K562 (cell line): Measurements from ENCODE around the gene JKAMP. TPM values are rescaled to one million over a fixed set of nuclear protein-coding genes. Genes with fewer than 3 reads are reported as not detected.

Experiments
- BACH1 ChIP-seq: fragments of 200-800 bp; sonication (Bioruptor generic); IDR thresholded peaks from 2 replicates; pipeline ENCODE4 v1.6.1; 2016; ENCODE audit warnings: missing genetic modification characterization, missing compliant biosample characterization
- CHD7 ChIP-seq: fragments of 200-600 bp; sonication (generic); IDR thresholded peaks from one replicate; pipeline ENCODE4 v1.6.1; 2012; ENCODE audit warnings: mild to moderate bottlenecking, low read depth, low read length, inconsistent platforms
- ETV1 ChIP-seq: fragments of 450-650 bp; conservative IDR thresholded peaks from 2 replicates; pipeline ENCODE4 v1.6.1; 2016; ENCODE audit warnings: missing genetic modification characterization, control low read depth, low read depth, missing compliant biosample characterization
- FOXJ3 ChIP-seq: sonication (generic); formaldehyde crosslinking; IDR thresholded peaks from 2 replicates; pipeline ENCODE4 v1.4.0; 2020; ENCODE audit warnings: mild to moderate bottlenecking, missing genetic modification reagents
- NR2F6 ChIP-seq: fragments of 450-650 bp; formaldehyde crosslinking; IDR thresholded peaks from 2 replicates; pipeline ENCODE4 v1.4.0; 2020; ENCODE audit warnings: mild to moderate bottlenecking
- NRF1 ChIP-seq, 2 experiments: fragments of 450-650 bp; IDR thresholded peaks in 1 of 2; conservative IDR thresholded peaks in 1 of 2; 2 replicates each; pipeline ENCODE4 v1.6.1; 2014; ENCODE audit warnings: mild to moderate bottlenecking in 2 of 2
- RAD51 ChIP-seq: fragments of 450-650 bp; IDR thresholded peaks from 2 replicates; pipeline ENCODE4 v1.7.1; 2016; ENCODE audit warnings: low read depth, mild to moderate bottlenecking, borderline replicate concordance
- RBM39 ChIP-seq: fragments of 200-400 bp; formaldehyde crosslinking; optimal IDR thresholded peaks from 2 replicates; pipeline ENCODE3; 2018; ENCODE audit warnings: low read depth, low read length
- THAP7 ChIP-seq: fragments of 250-450 bp; sonication (Bioruptor Pico); IDR thresholded peaks from 2 replicates; pipeline ENCODE4 v1.5.0; 2021
- TRIM28 ChIP-seq: fragments of 450-650 bp; IDR thresholded peaks from 2 replicates; pipeline ENCODE4 v1.6.1; 2017
- ZKSCAN3 ChIP-seq: fragments of 250-450 bp; sonication (Bioruptor Pico); IDR thresholded peaks from 2 replicates; pipeline ENCODE4 v1.4.0; 2020
- ZNF224 ChIP-seq: sonication (generic); formaldehyde crosslinking; IDR thresholded peaks from 2 replicates; pipeline ENCODE4 v1.8.0; 2022; ENCODE audit warnings: mild to moderate bottlenecking, missing genetic modification reagents
- polyA plus RNA-seq, 8 experiments: library from polyadenylated mRNA; depleted of rRNA in 4 of 8; stranded (reverse) in 5 of 8; unstranded in 3 of 8; fragments of >200 nt; fragmentation: Nextera tagmentation in 2 of 8; fragmentation: Illumina TruSeq in 1 of 8; extraction: Ambion mirVana in 2 of 8; extraction: Trizol in 1 of 8; gene quantifications; 2 replicates each; pipeline versions ENCODE4 v1.2.1 to v1.2.3, GENCODE V29; 2011 to 2014; ENCODE audit warnings: inconsistent platforms in 1 of 8, missing spikeins in 1 of 8
- total RNA-seq, 7 experiments: library from RNA; depleted of rRNA in 6 of 7; stranded (reverse); fragments of >200 nt in 6 of 7; fragmentation: Illumina TruSeq in 2 of 7; extraction: Trizol in 2 of 7; gene quantifications; 2 replicates each; pipeline versions ENCODE4 v1.2.1 to v1.2.3, GENCODE V29; 2011 to 2021; ENCODE audit warnings: low replicate concordance in 1 of 7
- TF ChIP-seq, protein P1 (sequence below): fragments of 450-650 bp; formaldehyde crosslinking; IDR thresholded peaks from 2 replicates; pipeline ENCODE4 v1.4.0; 2020; ENCODE audit warnings: mild to moderate bottlenecking, mixed read lengths
- TF ChIP-seq, protein P2 (sequence below): sonication (generic); formaldehyde crosslinking; IDR thresholded peaks from 2 replicates; pipeline ENCODE4 v1.9.0; 2022; ENCODE audit warnings: mild to moderate bottlenecking, missing genetic modification reagents

Gene JKAMP
- total and polyA plus RNA-seq, 9 of the 15 experiments (the other 6 are each of a cell fraction or from before 2014, with no cell fraction given): 19.3 to 119 (median 33.8) TPM

GRCh38 chr14:59483819-59484638 is at the start of gene JKAMP, which contains the start of gene L3HYPDH (continued):
- TF ChIP-seq CHD7: no peak
- TF ChIP-seq NR2F6: no peak
- peak; percentile 91 for TF ChIP-seq ZNF224 (CRISPR knock-in tag)
- no peak for TF ChIP-seq FOXJ3 (CRISPR knock-in tag)
- TF ChIP-seq, protein P1, sequence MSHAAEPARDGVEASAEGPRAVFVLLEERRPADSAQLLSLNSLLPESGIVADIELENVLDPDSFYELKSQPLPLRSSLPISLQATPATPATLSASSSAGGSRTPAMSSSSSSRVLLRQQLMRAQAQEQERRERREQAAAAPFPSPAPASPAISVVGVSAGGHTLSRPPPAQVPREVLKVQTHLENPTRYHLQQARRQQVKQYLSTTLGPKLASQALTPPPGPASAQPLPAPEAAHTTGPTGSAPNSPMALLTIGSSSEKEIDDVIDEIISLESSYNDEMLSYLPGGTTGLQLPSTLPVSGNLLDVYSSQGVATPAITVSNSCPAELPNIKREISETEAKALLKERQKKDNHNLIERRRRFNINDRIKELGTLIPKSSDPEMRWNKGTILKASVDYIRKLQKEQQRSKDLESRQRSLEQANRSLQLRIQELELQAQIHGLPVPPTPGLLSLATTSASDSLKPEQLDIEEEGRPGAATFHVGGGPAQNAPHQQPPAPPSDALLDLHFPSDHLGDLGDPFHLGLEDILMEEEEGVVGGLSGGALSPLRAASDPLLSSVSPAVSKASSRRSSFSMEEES (CRISPR knock-in tag): no peak
- TF ChIP-seq TRIM28: peak; percentile 23; the same call in 1 of the 2 replicates
- no peak for TF ChIP-seq BACH1
- TF ChIP-seq RBM39: no peak
- TF ChIP-seq ETV1 (tag): peak; percentile 21; the same call in 1 of the 2 replicates
- TF ChIP-seq ZKSCAN3 (CRISPR knock-in tag): no peak
- TF ChIP-seq, protein P2, sequence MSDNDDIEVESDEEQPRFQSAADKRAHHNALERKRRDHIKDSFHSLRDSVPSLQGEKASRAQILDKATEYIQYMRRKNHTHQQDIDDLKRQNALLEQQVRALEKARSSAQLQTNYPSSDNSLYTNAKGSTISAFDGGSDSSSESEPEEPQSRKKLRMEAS (CRISPR knock-in tag): peak; percentile 99
- TF ChIP-seq RAD51: peak; percentile 25; the same call in 1 of the 2 replicates
- TF ChIP-seq THAP7 (CRISPR knock-in tag): no peak
- peak; percentile 32 to 51; a peak in 3 of 4 replicates for TF ChIP-seq NRF1 (conservative IDR thresholded peaks at IDR 0.05 in 1 of 2, IDR thresholded peaks at IDR 0.05 in 1 of 2)
